Peyer's patch (tissue), 4 donors: ENCODE data around the gene BCL7A. TPM values are rescaled to one million over a fixed set of nuclear protein-coding genes. Genes with fewer than 3 reads are reported as not detected.
A peak's percentile ranks its signal among the peaks of the same experiment; 100 is the strongest.

ENCODE experiments used
- DNase-seq, 3 donors: peaks; one replicate each; pipeline ENCODE4 v3.0.0-alpha.2; 2017 to 2019
- H3K27ac ChIP-seq, 4 donors: fragments of 200-600 bp; sonication (generic); one replicate each; pipeline ENCODE4 v1.5.1; 2016 to 2019
- H3K27me3 ChIP-seq, 2 donors: fragments of 200-600 bp; sonication (generic); one replicate each; pipeline ENCODE4 v1.5.1; 2019
- H3K36me3 ChIP-seq, 3 donors: fragments of 200-600 bp; sonication (generic); one replicate each; pipeline ENCODE4 v1.5.1; 2016 to 2019
- H3K4me1 ChIP-seq, 4 donors: fragments of 200-600 bp; sonication (generic); one replicate each; pipeline ENCODE4 v1.5.1; 2016 to 2019
- H3K4me3 ChIP-seq, 4 donors: fragments of 200-600 bp; sonication (generic); 1 replicate in 3 of 4; 2 replicates in 1 of 4; pipeline ENCODE4 v1.5.1; 2016 to 2019; ENCODE audit warnings: mild to moderate bottlenecking in 1 of 4
- H3K9me3 ChIP-seq, 4 donors: fragments of 200-600 bp; sonication (generic); one replicate each; pipeline ENCODE4 v1.5.1; 2016 to 2019; ENCODE audit warnings: mild to moderate bottlenecking in 1 of 4
- POLR2A ChIP-seq, 2 donors: fragments of 450-650 bp; IDR thresholded peaks; one replicate each; pipeline ENCODE4 v1.5.1; 2017; ENCODE audit warnings: antibody characterized with exemption in 2 of 2, mild to moderate bottlenecking in 2 of 2, moderate library complexity in 2 of 2
- total RNA-seq, 4 donors: library from RNA; depleted of rRNA; stranded (reverse); fragments of >200 nt; gene quantifications; one replicate each; pipeline ENCODE4 v1.1.0, GENCODE V29; 2016
- TF ChIP-seq, protein P1 (sequence below), 6 experiments: fragments of 450-650 bp in 4 of 6; fragments of 200-600 bp in 2 of 6; sonication (generic) in 1 of 6; IDR thresholded peaks; one replicate each; pipeline ENCODE4 v1.5.1; 2017 to 2019; ENCODE audit warnings: antibody characterized with exemption in 6 of 6, mild to moderate bottlenecking in 3 of 6, moderate library complexity in 1 of 6

Gene BCL7A
- total RNA-seq, 4 donors from 2014 or later = 3.3 to 23.9 (median 4.4) TPM

DNA sequence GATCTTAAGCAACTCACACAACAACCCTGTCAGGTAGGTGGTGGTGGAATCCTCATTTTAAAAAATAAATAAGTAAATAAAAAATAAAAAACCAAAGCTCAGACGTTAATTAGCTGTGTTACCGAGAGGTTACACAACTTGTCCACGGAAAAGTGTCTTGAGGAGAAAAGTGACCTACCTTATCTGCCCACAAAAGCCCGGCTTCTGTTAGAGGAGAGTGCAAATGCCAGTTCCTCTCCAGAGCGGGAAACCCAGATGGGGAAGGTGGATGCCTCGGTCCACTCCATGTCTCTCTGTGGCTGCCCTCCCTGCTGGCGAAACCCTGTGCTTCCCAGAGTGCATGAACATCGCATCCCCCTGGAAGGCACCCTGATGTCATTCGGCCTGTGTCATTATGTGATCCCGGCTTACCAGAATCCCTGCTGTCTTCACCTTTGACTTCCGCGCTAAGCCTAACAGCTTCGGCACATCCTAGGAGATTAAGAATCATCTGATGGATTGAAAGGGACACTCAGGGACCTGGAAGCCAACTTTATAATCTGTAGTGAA lies 63.2 kb downstream of the BCL7A start:
- H3K9me3 ChIP-seq = no peaks in the 10 kb centered on the region

DNA sequence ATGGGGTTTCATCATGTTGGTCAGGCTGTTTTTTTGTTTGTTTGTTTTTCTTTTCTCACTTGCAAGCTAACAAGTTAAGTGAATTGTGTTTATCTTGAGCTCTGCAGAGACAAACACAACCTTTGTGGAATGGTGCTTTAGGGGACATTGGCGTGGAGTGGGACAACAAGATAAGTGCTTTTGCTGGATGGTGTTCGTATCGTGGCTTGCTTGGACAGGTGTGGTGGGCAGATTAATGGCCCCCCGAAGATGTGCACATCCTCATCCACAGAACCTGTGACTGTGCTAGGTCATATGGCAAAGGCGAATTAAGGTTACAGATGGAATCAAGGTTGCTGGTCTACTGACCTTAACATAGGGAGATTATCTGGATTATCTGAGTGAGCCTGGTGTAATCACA lies 63.9 kb downstream of the BCL7A start:
- Histone ChIP-seq H3K27ac (peak overlapping the region in 1 of 4 donors; percentile 31), H3K4me3 (no peak overlapping the region), H3K27me3 (no peaks in the 10 kb centered on the region), H3K9me3 (no peaks in the 10 kb centered on the region), H3K4me1 (peaks cover 3 to 86% (median 16%) of the 10 kb centered on the region in 4 donors), H3K36me3 (peaks cover 0 to 19% (median 0%) of the 10 kb centered on the region in 3 donors)
- DNase-seq = no peak
- TF ChIP-seq POLR2A (IDR thresholded peaks at IDR 0.05) = no peak
- TF ChIP-seq, protein P1, sequence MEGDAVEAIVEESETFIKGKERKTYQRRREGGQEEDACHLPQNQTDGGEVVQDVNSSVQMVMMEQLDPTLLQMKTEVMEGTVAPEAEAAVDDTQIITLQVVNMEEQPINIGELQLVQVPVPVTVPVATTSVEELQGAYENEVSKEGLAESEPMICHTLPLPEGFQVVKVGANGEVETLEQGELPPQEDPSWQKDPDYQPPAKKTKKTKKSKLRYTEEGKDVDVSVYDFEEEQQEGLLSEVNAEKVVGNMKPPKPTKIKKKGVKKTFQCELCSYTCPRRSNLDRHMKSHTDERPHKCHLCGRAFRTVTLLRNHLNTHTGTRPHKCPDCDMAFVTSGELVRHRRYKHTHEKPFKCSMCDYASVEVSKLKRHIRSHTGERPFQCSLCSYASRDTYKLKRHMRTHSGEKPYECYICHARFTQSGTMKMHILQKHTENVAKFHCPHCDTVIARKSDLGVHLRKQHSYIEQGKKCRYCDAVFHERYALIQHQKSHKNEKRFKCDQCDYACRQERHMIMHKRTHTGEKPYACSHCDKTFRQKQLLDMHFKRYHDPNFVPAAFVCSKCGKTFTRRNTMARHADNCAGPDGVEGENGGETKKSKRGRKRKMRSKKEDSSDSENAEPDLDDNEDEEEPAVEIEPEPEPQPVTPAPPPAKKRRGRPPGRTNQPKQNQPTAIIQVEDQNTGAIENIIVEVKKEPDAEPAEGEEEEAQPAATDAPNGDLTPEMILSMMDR (IDR thresholded peaks at IDR 0.05) = no peak

More for the DNA sequence above, 63.2 kb downstream of the BCL7A start:
- Histone ChIP-seq H3K4me1 (peaks cover 3 to 82% (median 16%) of the 10 kb centered on the region in 4 donors), H3K4me3 (no peak overlapping the region), H3K27ac (peak overlapping the region in 1 of 4 donors; percentile 6), H3K36me3 (peaks cover 0 to 19% (median 0%) of the 10 kb centered on the region in 3 donors), H3K27me3 (no peaks in the 10 kb centered on the region)
- no peak for TF ChIP-seq POLR2A (IDR thresholded peaks at IDR 0.05)
- TF ChIP-seq, protein P1 (IDR thresholded peaks at IDR 0.05) = no peak
- DNase-seq = no peak

DNA sequence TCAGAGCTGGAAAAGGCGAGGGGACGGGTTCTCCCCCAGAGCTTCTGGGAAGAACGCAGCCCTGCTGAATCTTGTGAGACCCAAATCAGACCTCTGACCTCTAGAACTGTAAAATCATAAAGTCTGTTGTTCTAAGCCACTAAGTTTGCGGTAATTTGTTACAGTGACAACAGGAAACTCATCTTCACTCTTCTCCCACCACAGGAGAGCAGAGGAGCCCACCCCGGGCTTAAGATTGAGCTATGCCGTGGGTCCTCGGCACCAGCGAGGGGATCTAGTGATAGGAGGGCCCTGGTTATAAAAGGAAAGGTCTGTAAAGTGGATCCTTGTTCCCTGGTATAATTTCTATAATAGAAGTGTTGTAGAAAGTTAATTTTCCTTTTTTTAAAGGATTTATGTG lies 64.4 kb downstream of the BCL7A start:
- H3K36me3 ChIP-seq = peaks cover 0 to 19% (median 0%) of the 10 kb centered on the region in 3 donors
- peaks cover 3 to 90% (median 16%) of the 10 kb centered on the region in 4 donors for H3K4me1 ChIP-seq
- no peaks in the 10 kb centered on the region for H3K27me3 ChIP-seq
- TF ChIP-seq, protein P1 (IDR thresholded peaks at IDR 0.05) = no peak
- TF ChIP-seq POLR2A (IDR thresholded peaks at IDR 0.05) = no peak
- H3K9me3 ChIP-seq = no peaks in the 10 kb centered on the region
- H3K27ac ChIP-seq = peak overlapping the region in 2 of 4 donors; percentile 31 to 44
- H3K4me3 ChIP-seq = no peak overlapping the region
- no peak for DNase-seq

DNA sequence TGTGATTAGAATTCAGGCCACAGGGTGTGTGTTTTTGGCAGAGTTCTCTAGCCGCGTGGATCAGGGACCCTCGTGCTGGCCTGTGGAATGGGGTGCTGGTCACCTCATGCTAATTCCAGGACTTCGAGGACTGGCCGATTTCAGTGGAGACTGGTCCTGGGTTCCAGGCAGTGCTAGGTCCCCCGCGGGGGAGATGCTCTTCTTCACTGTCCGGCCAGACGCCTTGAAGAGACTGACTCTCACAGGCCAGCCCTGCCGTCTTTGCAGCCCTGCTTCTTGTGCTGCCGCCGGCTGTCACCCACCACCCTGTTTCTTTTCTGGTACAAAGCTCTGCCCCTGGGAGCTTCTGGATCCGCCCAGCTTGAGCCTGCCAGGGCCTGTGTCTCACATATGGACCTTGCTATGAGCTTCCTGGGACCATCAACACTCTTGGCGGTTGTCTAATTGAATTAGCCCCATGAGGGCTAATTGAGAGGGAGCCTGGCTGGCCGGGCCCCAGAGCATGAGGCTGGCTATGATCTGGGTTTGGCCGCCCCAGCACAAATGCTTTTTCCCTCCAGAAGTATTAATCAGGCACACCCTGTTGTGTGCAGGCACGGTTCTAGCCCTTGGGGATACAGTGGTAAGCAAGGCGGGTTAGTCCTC lies 65.1 kb downstream of the BCL7A start:
- Histone ChIP-seq H3K27ac (peak overlapping the region in 3 of 4 donors; percentile 1 to 44 (median 25)), H3K9me3 (no peaks in the 10 kb centered on the region), H3K4me1 (peaks cover 3 to 90% (median 14%) of the 10 kb centered on the region in 4 donors), H3K4me3 (no peak overlapping the region), H3K36me3 (peaks cover 0 to 19% (median 0%) of the 10 kb centered on the region in 3 donors), H3K27me3 (no peaks in the 10 kb centered on the region)
- no peak for TF ChIP-seq POLR2A (IDR thresholded peaks at IDR 0.05)
- TF ChIP-seq, protein P1 (IDR thresholded peaks at IDR 0.05) = no peak
- DNase-seq = no peak

DNA sequence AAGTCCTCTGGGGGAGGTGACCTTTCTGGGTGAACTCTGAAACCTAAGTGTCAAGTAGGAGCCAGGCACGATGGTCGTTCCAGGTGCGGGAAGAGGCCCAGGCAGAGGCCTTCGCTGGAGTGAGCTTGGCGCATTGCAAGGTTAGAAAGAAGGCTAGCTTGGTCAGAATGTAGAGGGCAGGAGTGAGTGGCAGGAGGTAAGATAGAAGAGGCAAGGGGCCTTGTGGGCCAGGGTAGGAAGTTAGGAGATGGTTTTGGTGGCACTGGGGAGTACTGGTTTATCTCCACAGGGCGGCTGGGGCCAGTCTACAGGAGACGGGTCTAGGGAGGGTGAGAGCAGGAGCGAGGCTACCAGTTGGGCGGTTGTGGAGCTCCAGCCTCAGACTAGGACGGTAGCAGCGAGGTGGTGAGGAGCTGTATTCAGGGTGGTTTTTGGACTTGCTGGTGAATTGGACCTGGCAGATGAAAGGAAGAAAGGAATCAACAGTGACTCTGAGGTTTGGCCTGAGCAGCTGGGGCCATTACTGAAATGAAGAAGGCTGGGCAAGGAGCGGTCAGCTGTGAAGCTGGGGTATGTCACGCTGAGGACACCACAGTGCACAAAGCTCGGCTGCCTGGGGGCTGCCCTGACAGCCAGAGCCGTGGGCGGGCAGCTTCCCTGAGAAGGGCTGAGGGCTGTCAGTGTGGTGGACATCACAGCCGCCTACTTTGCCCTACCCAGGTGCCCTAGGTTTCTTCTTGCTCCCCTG lies 65.9 kb downstream of the BCL7A start:
- H3K4me1 ChIP-seq = peaks cover 3 to 89% (median 9%) of the 10 kb centered on the region in 4 donors

More for the DNA sequence above, 65.9 kb downstream of the BCL7A start:
- peak overlapping the region in 3 of 4 donors; percentile 42 to 57 (median 44) for H3K27ac ChIP-seq
- H3K9me3 ChIP-seq = no peaks in the 10 kb centered on the region
- no peaks in the 10 kb centered on the region for H3K27me3 ChIP-seq
- H3K4me3 ChIP-seq = no peak overlapping the region
- no peak for TF ChIP-seq POLR2A (IDR thresholded peaks at IDR 0.05)
- TF ChIP-seq, protein P1 (IDR thresholded peaks at IDR 0.05) = no peak
- no peak for DNase-seq
- H3K36me3 ChIP-seq = peaks cover 0 to 19% (median 0%) of the 10 kb centered on the region in 3 donors
